Suprapubic skin (tissue), 3 donors: ENCODE results near the gene IDH3B.

ENCODE experiments used
- EP300 ChIP-seq: sonication (generic); formaldehyde crosslinking; IDR thresholded peaks from one replicate; pipeline ENCODE4 v1.6.1; 2017; ENCODE audit warnings: antibody characterized with exemption
- TF ChIP-seq, protein P1 (sequence below), 2 donors: fragments of 200-600 bp in 1 of 2; fragments of 450-650 bp in 1 of 2; sonication (generic) in 1 of 2; IDR thresholded peaks; one replicate each; pipeline ENCODE4 v1.5.1; 2016 to 2019; ENCODE audit warnings: antibody characterized with exemption in 2 of 2, mild to moderate bottlenecking in 1 of 2, moderate library complexity in 1 of 2

DNA sequence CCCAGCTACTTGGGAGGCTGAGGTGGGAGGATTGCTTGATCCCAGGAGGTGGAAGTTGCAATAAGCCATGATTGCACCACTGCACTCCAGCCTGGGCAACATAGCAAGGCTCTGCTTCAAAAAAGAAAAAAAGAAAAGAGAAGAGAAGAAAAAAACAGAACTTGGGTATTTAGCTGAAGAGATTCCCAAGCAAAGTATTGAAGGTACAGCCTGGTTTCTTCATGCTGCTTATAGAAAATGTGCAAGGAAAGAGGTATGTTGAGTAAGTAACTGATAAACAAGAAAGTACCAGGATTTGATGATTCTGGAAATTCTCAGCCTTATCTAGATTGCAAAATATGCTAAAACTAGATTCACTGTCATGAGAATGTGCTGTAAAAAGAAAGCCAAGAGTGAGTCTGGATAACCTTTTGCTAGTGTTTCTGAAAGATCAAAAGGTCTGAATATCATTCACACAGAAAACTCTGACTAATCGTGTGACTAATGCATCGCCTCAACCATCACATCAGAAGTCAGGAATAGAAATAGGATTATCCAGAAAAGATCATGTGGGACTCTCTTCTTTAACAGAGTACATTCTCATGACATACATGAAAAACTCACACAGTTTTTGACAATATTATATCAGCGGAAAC is 43.9 kb downstream of the IDH3B start:
- TF ChIP-seq, protein P1, sequence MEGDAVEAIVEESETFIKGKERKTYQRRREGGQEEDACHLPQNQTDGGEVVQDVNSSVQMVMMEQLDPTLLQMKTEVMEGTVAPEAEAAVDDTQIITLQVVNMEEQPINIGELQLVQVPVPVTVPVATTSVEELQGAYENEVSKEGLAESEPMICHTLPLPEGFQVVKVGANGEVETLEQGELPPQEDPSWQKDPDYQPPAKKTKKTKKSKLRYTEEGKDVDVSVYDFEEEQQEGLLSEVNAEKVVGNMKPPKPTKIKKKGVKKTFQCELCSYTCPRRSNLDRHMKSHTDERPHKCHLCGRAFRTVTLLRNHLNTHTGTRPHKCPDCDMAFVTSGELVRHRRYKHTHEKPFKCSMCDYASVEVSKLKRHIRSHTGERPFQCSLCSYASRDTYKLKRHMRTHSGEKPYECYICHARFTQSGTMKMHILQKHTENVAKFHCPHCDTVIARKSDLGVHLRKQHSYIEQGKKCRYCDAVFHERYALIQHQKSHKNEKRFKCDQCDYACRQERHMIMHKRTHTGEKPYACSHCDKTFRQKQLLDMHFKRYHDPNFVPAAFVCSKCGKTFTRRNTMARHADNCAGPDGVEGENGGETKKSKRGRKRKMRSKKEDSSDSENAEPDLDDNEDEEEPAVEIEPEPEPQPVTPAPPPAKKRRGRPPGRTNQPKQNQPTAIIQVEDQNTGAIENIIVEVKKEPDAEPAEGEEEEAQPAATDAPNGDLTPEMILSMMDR (IDR thresholded peaks at IDR 0.05) = no peak
- no peak for TF ChIP-seq EP300
